ENCODE results near the gene MPZL3.

MPZL3 gene

DNA sequence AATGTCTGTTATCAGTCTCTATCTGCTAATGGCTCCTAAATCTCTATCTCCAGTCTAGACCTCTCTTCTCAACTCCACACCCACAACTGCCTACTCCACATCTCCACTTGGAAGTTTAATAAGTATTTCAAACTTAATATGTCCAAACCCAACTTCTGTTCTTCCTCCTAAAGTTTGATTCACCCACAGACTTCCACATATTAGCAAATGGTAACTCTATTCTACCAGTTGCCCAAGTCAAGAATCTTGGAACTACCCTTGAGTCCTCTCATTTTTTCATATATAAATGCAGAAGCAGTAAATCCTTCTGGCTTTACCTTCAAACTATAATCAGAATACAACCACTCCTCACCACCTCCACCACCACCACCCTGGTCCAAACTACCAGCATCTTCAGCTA, 20.7 kb downstream of the MPZL3 start:
- ATAC-seq, result no peak

GRCh38 chr11:118230088-118230487, 22.1 kb downstream of the MPZL3 start:
- ATAC-seq, result no peak

DNA sequence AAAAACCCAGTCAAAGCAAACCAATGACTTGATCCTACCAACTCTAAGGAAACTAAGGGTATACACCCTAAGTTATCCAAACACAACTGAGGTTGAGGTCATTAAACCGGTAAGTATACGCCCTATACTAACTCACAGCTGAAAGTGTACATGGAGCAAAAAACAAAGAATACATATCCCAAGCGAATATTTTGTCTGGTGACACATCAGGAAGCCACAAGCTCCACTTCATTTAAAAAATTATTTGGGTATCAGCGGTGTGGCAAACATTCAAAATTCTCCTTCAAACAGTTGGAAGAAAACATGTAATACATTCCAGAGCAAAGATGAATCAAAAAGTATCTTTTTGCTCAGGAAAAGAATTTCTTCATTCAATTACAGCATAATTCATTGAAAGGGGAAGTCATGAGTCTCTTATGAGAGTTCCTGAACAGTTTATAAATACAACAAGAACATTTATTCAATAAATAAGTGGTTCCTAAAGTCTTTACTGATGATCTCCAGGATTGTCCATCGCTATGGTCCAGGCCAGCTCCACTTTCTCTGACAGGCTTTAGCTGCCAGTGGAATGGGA, 22.8 kb downstream of the MPZL3 start:
- no peak for ATAC-seq

DNA sequence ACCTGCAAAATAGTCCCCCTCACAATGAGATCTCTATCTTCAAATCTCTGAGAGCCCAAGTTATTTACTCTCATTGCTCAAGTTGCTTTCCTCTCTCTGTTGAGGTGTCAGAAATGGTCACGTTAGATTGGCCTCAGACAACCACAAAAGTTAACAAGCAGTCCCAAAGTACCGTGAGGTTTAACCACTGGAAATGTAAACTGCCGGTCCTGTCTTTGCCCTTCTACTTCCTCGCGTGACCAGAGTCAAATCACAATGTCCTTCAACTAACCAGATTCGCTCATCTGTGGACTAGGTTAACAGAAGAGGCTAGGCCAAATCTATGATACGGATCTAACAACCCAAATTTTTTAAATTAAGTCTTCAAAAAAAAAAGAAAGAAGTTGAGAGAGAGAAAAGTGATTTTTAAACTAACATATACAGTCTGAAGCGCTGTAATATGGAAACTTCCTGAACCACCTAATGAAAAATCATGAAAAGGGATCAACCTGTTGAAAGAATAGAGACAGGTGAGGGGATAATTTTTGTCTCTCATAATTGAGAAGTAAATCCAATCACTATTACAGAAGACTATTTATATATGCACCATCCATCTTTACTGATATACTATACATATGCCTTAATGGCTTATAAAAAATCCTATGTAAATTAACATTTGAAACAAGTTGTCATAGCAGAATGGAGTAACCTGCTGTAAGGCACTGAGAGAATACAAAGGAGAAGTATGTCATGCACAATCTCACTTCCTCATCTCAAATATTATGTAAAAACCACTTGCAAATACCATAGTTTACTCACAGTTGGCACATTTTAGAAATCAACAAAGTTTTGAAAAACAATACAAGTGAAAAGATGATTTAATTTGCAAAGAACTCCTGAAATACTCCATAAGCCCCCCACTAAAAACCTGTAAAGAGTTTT, 24.0 kb downstream of the MPZL3 start:
- ATAC-seq, result no peak

DNA sequence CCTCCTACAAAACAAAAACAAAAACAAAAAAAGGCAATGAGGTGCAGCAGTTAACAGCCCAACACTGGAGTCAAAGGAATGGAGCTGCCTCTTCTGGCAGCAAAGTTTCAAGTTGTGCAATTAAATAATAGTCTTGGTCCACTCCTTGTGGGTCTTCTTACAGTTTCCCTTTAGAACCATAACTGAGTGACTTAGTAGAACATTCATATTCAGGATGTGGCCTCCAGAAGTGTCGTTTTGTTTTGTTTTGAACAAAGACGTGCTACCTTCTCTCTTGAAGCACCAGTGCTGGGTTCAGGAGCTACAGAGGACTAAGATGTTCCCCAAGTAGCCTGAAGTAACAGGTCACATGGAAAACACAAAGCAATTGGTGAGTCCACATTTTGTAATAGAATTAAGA, 25.4 kb downstream of the MPZL3 start:
- no peak for ATAC-seq

- no peak for ATAC-seq
Measured at GRCh38 chr11:118226296-118226695, 25.9 kb downstream of the MPZL3 start.

- peak; percentile 81 to 83 for ATAC-seq
Measured at GRCh38 chr11:118224511-118225188, 27.5 kb downstream of the MPZL3 start, which contains the start of gene JAML. Gene JAML, minus strand, starts transcription at chr11:118225011. Its CDS starts 10,145 bp downstream, at chr11:118214866.

DNA sequence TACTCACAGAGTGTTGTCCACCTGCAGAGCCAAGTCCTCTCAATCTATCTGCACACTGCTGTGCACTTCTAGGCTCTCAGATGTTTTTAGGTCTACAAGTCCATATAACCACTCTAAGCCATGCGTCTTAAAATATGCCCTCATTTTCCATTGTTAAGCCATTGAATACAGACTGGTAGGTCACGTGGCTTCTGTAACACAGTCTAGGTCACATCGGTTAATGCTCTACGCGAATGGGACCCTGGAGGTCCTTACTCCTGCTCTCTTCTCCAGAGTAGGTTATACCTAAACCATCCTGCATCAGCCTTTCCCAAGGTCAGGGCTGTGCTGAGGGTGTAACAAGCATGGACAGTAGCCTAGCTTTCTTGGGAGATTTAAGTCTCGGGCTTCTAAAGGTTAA, 28.2 kb downstream of the MPZL3 start:
- ATAC-seq, result peak; percentile 4 to 20

DNA sequence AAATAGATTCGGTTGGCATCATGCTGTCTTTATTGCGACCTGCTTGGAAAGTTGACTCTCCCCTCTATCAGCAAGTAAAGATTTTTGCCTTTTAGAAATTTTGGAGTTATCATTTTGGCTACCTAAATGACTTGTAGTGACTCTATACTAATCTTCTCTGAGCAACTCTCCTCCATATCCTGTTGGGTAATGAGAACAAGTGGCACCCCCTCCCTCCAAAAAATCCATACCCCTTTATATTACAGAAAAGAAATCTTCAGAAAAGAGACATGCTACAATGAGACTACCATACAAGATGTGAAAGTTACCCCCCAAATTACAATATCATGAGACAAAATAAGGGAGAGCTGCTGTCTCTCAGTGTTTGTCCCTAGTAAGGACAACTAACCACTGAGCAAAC, 28.6 kb downstream of the MPZL3 start:
- no peak for ATAC-seq

DNA sequence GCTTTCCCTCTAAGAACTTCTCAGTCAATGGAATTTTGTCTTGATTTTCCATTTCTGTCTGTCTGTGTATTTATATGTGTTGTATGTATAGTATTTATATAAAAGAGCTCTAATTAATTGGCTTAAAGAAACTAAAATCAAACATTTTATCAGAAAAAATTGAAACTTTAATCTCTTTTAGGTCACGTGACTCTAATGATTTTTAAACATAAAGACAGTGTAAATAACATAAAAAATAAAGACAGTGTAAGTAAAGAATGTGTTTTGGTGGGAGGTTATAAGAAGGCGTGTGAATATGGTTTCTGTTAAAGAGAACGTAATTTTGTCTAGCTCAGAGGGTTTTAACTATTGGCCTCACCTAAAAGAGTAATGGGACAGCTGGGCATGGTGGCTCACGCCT, 29.7 kb downstream of the MPZL3 start:
- no peak for ATAC-seq

GRCh38 chr11:118221419-118221818, 30.7 kb downstream of the MPZL3 start:
- ATAC-seq, result no peak

DNA sequence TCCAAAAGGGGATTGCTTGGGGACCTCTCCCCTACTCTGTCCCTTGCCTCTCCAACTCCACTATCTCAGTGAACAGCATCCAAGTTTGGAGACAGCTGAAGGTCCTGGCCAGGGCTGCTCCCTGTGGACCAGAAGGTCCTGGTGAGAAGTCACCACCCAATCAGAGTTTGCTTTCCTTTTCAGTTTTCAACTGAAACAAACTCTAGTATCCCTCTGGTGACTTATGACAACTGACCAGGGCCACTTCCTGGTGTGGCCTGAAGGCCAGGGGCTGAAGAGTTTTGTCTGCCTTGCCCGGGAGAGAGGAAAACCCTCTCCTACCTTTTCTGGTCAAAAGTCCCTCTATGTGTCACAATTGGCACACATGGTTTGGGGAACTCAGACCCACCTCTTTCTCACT, 32.4 kb downstream of the MPZL3 start:
- no peak for ATAC-seq

- ATAC-seq, result no peak
Measured at GRCh38 chr11:118219244-118219643, 32.9 kb downstream of the MPZL3 start.

DNA sequence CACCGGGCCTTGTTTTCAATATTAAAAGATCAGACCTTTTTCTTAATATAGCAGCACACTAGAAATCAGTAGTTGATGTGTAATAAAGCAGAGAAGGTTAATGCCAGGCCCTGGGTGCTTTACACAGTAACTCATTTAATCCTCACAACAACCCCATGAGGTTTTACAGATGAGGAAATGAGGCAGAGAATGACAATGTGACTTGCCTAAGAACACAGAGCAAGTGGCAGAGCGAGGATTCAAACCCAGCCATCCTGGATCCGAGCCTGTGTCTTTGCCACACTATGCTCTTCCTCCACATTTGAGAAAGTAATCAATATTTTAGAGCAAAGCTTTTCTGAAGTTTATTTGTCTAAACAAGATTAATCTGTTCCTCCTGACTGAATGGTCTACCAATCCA, 34.6 kb downstream of the MPZL3 start:
- ATAC-seq, result peak; percentile 79 to 81

DNA sequence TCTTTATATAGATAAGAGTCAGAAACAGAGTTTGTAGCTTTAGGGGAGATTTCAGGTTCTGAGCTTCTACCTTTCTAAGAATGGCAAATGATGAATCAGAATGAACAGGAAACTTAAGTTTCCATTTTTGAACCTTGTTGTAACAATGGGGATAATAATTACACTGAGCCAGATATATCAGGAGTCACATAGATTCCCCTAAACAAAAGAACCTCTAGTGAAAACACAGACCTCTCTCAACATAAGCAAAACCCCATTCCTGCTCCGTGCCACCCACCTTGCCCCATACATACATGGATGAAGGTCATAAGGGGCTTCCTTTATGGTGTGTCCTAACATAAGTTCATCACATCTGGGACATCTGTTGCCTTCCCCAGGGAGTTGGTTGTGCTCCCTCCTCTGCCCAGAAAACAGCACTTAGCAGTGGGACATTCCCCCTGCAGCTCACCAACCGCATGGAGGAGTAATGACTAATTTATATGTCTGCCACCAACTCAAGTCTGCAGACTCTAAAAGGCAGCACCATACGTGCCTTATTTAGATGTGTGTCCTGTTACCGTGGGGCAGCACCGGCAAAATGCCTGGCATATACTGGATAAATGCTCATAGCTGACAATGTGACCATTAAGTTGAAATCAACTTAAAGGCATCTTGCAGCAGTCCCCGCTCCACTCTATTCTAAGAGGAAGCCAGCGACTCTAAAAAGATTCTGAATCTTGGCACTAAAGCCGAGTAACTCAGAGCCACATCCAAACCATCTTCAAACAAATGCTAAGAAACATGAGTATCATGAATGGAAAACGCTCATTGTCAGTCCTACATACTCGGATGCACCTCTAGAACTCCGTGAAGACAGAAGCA, 35.3 kb downstream of the MPZL3 start:
- peak; percentile 82 to 85 for ATAC-seq

GRCh38 chr11:118215765-118216164, 36.4 kb downstream of the MPZL3 start:
- no peak for ATAC-seq

- no peak for ATAC-seq
Measured at GRCh38 chr11:118215262-118215661, 36.9 kb downstream of the MPZL3 start.

DNA sequence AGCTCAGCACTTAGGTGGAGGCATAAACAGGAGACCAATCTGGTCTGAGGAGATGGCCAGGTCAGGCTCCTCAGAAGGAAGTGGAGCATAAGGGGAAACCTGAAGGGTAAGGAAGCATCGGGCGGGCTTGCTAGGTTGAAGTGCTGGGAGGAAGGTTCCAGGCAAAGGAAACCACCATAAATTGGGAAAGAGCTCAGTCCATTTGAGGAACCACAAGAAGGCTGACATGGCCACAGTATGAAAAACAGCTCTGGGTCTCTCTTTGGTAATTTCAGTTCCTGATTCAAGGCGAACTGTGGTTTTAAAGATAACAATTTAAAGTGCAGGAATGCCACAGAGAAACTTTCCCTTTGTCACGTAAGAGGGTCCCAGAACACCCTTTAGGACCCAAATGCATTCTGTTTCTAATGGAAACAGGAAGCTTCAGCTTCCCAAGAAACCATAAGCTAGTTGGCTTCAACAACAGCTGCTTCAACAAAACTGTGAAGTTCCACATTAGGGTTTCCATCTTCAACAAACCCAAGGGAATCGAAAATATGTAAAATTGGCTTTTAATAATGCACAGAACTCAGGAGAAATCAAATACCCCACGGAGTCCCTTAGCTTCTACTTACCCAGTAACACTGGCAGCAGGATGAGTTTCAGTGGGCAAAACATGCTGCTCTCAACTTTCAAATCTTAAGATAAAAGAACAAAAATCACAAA, 37.8 kb downstream of the MPZL3 start:
- no peak for ATAC-seq

DNA sequence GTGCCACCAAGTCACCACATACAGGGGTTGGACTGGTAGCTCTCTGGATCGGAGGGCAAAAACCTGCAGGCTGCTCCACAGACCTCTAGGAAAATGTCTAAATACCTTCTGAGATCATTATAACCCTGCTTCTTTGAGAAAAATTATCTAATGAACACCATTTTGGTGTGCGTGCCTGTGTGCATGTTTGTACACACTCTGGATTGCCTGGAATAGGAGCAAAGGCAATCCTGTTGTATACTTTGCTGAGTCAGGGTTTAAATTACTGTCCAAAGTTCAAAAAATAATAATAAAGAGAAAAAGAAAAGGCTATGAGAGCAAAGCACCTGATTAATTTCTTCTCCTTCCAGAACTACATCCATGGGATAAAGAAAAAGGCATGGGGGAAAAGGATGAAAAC, 38.4 kb downstream of the MPZL3 start:
- ATAC-seq, result no peak

DNA sequence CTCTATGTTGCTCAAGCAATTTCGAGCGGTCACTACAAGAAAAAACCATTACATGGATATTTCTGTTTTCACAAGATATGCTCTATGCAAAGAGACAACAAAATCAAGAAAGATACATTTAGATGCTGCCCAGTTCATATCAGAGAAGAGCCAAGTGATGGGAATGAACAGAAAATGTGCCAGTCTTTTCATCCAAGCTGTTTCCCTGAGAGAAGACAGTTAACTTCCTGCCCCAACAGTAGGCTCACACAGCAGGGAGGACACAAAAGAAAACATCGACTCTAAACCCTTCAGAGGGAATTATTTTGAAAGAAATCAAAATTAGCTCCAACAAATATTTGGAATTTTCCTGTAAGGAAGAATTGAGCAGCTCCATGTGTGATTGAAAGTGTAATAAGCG, 39.0 kb downstream of the MPZL3 start:
- no peak for ATAC-seq

- no peak for ATAC-seq
Measured at GRCh38 chr11:118212781-118213191, 39.4 kb downstream of the MPZL3 start.

DNA sequence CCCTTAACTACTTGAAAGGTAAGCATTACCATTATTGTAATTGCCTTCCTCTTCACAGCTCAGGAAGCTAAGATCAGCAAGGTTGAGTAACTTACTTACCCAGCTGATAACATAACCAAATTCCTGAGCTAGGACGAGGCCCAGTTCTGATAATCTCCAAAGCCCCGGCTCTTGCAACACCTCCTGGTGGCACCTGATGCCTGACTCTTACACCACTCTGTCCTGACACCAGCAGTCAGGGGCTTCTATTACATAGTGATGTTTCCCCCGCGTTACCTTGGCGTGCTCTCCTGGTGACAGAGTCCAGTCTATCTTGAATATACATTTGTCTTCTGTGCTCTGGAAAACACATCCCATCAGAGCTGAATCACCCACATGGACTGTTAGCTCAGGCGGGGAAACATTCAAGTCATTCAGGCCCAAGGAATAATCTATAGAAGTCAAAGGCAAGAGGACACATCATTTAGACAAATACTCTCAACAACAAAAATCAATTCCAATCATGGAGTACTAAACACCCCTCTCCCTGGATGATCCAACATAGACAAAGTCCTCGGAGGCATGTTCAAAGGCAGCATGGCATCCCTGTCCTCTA, 39.9 kb downstream of the MPZL3 start:
- ATAC-seq, result no peak
